ENCODE measurements around the gene NRP2. TPM values are rescaled to one million over a fixed set of nuclear protein-coding genes. Genes with fewer than 3 reads are reported as not detected.

The NRP2 gene
- total and polyA plus RNA-seq, 9 donors = 47.9 to 143 (median 106) TPM

DNA sequence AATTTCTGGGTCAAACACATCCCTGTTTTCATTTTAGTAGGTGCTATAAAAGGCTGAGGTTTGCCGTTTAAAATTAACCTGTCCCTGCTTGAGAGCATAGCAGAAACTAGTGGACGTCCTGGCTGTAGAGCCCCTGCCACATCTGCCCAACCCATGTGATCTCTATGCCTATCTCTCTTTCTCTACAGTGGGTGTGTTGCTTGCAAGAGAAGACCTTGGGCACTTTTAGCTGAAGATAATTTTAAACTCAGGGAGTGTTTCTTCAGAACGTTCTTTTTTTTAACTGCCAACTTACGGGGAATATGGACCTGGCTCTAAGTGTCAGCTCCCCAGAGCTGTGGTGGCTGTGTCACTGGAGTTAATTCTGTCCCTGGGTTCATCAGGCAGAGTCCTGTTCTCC is 100.6 kb downstream of the NRP2 start:
- no peak for TF ChIP-seq POLR2A (IDR thresholded peaks at IDR 0.05)
- intact Hi-C loops (cut with DNase I) = no loop called here
- DNase-seq = no peak

GRCh38 chr2:205783872-205784499 is 101.7 kb downstream of the NRP2 start:
- Histone ChIP-seq H3K36me3 (no peaks in the 10 kb centered on the region), H3K9me3 (no peaks in the 10 kb centered on the region), H3K4me1 (ENCODE audit: insufficient read depth) (peaks cover 8% of the 10 kb centered on the region), H3K27me3 (no peaks in the 10 kb centered on the region), H3K27ac (peak overlapping the region in 1 of 2 donors; percentile 34), H3K4me3 (no peak overlapping the region)
- 31 to 54% (median 34%) methylated on average over 5 of the region's 5 CpGs for WGBS, 3 donors
- TF ChIP-seq CTCF (IDR thresholded peaks at IDR 0.05) = no peak
- TF ChIP-seq EP300 (IDR thresholded peaks at IDR 0.05) = no peak
- intact Hi-C loops (cut with DNase I) = no loop called here
- DNase-seq = no peak

More for the DNA sequence above, 100.6 kb downstream of the NRP2 start:
- peak overlapping the region in 1 of 2 donors; percentile 34 for H3K27ac ChIP-seq
- peaks cover 8% of the 10 kb centered on the region for H3K4me1 ChIP-seq (ENCODE audit: insufficient read depth)
- 18 to 42% (median 23%) methylated on average over 4 of the region's 4 CpGs for WGBS, 3 donors
- H3K9me3 ChIP-seq = no peaks in the 10 kb centered on the region
- H3K36me3 ChIP-seq = no peaks in the 10 kb centered on the region
- H3K27me3 ChIP-seq = no peaks in the 10 kb centered on the region
- no peak overlapping the region for H3K4me3 ChIP-seq

- intact Hi-C loops (cut with DNase I) = no loop called here
- H3K27me3 ChIP-seq = no peaks in the 10 kb centered on the region
- no peaks in the 10 kb centered on the region for H3K9me3 ChIP-seq
- peaks cover 8% of the 10 kb centered on the region for H3K4me1 ChIP-seq (ENCODE audit: insufficient read depth)
- no peak overlapping the region for H3K4me3 ChIP-seq
- WGBS, 3 donors = 33 to 53% (median 42%) methylated on average over 7 of the region's 7 CpGs
- DNase-seq = no peak
- TF ChIP-seq CTCF (IDR thresholded peaks at IDR 0.05) (no peak), EP300 (IDR thresholded peaks at IDR 0.05) (no peak)
- H3K36me3 ChIP-seq = no peaks in the 10 kb centered on the region
- no peak overlapping the region for H3K27ac ChIP-seq
These were observed 103.4 kb downstream of the NRP2 start for GRCh38 chr2:205785507-205786260.

GRCh38 chr2:205786976-205787375 is 104.7 kb downstream of the NRP2 start:
- peaks cover 8% of the 10 kb centered on the region for H3K4me1 ChIP-seq (ENCODE audit: insufficient read depth)
- DNase-seq = no peak
- 96 to 99% (median 97%) methylated on average over 4 of the region's 4 CpGs for WGBS, 3 donors
- intact Hi-C loops (cut with DNase I) = no loop called here
- no peak for TF ChIP-seq POLR2A (IDR thresholded peaks at IDR 0.05)
- no peak for TF ChIP-seq EP300 (IDR thresholded peaks at IDR 0.05)
- no peak overlapping the region for H3K27ac ChIP-seq
- no peaks in the 10 kb centered on the region for H3K36me3 ChIP-seq
- H3K4me3 ChIP-seq = no peak overlapping the region
- H3K9me3 ChIP-seq = no peaks in the 10 kb centered on the region
- H3K27me3 ChIP-seq = no peaks in the 10 kb centered on the region

GRCh38 chr2:205787761-205788160 is 105.5 kb downstream of the NRP2 start:
- Histone ChIP-seq H3K4me3 (no peak overlapping the region), H3K27me3 (no peaks in the 10 kb centered on the region), H3K27ac (no peak overlapping the region), H3K36me3 (no peaks in the 10 kb centered on the region), H3K4me1 (ENCODE audit: insufficient read depth) (peaks cover 8% of the 10 kb centered on the region), H3K9me3 (no peaks in the 10 kb centered on the region)
- intact Hi-C loops (cut with DNase I) = no loop called here
- DNase-seq = no peak
- no peak for TF ChIP-seq CTCF (IDR thresholded peaks at IDR 0.05)
- TF ChIP-seq POLR2A (IDR thresholded peaks at IDR 0.05) = no peak
- 46 to 80% (median 56%) methylated on average over 3 of the region's 3 CpGs for WGBS, 3 donors

Measured in ovary (tissue), 9 donors.